ENCODE results near the gene SLC30A3.
A peak's percentile ranks its signal among the peaks of the same experiment; 100 is the strongest.

Gene SLC30A3

GRCh38 chr2:27298391-27299080 lies 35.7 kb upstream of the SLC30A3 start:
- H3K27ac Mint-ChIP-seq = no peak overlapping the region
- DNase-seq = no peak
- no peaks in the 10 kb centered on the region for H3K36me3 Mint-ChIP-seq
- peaks cover 33% of the 10 kb centered on the region for H3K27me3 Mint-ChIP-seq
- no peaks in the 10 kb centered on the region for H3K9me3 Mint-ChIP-seq
- CTCF ChIA-PET = interaction anchor here (0.6 to 0.8 kb wide), 2 partner anchors 14 to 199 kb away, joined by 3 read pairs; no protein-coding TSS in a partner anchor
- H3K4me1 Mint-ChIP-seq = peaks cover 4% of the 10 kb centered on the region
- no peak overlapping the region for H3K4me3 Mint-ChIP-seq

GRCh38 chr2:27297195-27297594 lies 34.3 kb upstream of the SLC30A3 start:
- Mint-ChIP-seq H3K4me3 (no peak overlapping the region), H3K36me3 (no peaks in the 10 kb centered on the region), H3K9me3 (no peaks in the 10 kb centered on the region), H3K27ac (no peak overlapping the region), H3K4me1 (no peaks in the 10 kb centered on the region), H3K27me3 (peaks cover 39% of the 10 kb centered on the region)
- CTCF ChIA-PET = interaction anchor here (0.9 kb wide), 1 partner anchor 386 kb away, joined by 3 read pairs; no protein-coding TSS in a partner anchor
- DNase-seq = no peak

- no peak for DNase-seq
- no peaks in the 10 kb centered on the region for H3K36me3 Mint-ChIP-seq
- H3K27ac Mint-ChIP-seq = no peak overlapping the region
- no peaks in the 10 kb centered on the region for H3K4me1 Mint-ChIP-seq
- H3K4me3 Mint-ChIP-seq = no peak overlapping the region
- no peaks in the 10 kb centered on the region for H3K9me3 Mint-ChIP-seq
- H3K27me3 Mint-ChIP-seq = peaks cover 43% of the 10 kb centered on the region
- CTCF ChIA-PET = interaction anchor here (0.9 kb wide), 1 partner anchor 387 kb away, joined by 3 read pairs; no protein-coding TSS in a partner anchor
Observed at GRCh38 chr2:27296481-27296880, 33.6 kb upstream of the SLC30A3 start.

- Mint-ChIP-seq H3K4me1 (no peaks in the 10 kb centered on the region), H3K36me3 (no peaks in the 10 kb centered on the region)
- CTCF ChIA-PET = interaction anchor here (1.6 kb wide), 1 partner anchor 8 kb away, joined by 6 read pairs; no protein-coding TSS in a partner anchor
Observed at GRCh38 chr2:27294928-27295327, 32.1 kb upstream of the SLC30A3 start.

DNA sequence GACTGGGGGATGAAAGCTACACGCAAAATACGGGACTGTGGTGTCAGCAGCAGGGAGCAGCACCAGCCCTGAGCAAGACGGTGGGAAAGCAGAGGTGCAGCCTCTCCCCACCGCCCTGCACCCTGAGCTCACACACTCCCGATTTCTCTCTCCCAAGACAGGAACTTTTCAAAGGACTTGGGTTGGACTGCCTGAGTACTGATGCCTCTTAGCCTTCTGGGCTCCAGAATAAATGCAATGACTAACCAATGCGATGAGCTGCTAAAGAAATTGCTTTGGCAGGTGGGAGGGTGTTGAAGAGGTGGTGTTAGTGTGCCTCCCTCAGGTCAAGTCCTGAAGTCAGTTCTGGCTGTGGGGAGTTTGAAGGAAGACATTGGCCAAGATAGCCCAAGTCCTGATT lies 29.0 kb upstream of the SLC30A3 start:
- DNase-seq = no peak
- Mint-ChIP-seq H3K36me3 (no peaks in the 10 kb centered on the region), H3K9me3 (no peaks in the 10 kb centered on the region), H3K27ac (no peak overlapping the region), H3K27me3 (peaks cover 39% of the 10 kb centered on the region), H3K4me3 (no peak overlapping the region), H3K4me1 (no peaks in the 10 kb centered on the region)
- CTCF ChIA-PET = interaction anchor here (1.5 to 2.9 kb wide), 2 partner anchors 11 kb away, joined by 11 read pairs; no protein-coding TSS in a partner anchor

More at GRCh38 chr2:27294928-27295327, 32.1 kb upstream of the SLC30A3 start:
- no peak for DNase-seq
- Mint-ChIP-seq H3K27me3 (peaks cover 44% of the 10 kb centered on the region), H3K9me3 (no peaks in the 10 kb centered on the region), H3K4me3 (no peak overlapping the region), H3K27ac (no peak overlapping the region)

- Mint-ChIP-seq H3K27me3 (peaks cover 42% of the 10 kb centered on the region), H3K27ac (no peak overlapping the region), H3K9me3 (no peaks in the 10 kb centered on the region), H3K36me3 (no peaks in the 10 kb centered on the region), H3K4me1 (no peaks in the 10 kb centered on the region), H3K4me3 (no peak overlapping the region)
- CTCF ChIA-PET = interaction anchor here (1.0 kb wide), 2 partner anchors 11 to 336 kb away, joined by 3 read pairs; no protein-coding TSS in a partner anchor
- no peak for DNase-seq
Observed at GRCh38 chr2:27290549-27290948, 27.7 kb upstream of the SLC30A3 start.

DNA sequence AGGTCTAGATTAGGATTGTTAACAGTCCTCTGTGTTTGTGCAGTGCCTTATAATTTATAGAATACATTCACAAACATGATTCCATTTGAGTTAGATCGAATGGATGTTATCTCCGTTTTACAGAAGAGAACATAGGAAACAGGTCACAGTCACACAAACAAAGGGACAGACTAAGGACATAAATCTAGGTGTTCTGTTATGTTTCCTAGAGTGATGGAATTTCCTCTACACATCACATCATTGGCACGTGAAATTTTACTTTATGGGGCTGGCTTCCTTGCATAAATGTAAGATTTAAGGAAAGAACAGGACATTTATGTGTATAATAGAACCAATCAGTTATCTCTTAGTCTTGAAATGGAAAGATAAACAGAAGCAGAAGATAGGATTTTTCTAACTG lies 25.8 kb upstream of the SLC30A3 start:
- no peak overlapping the region for H3K4me3 Mint-ChIP-seq
- H3K4me1 Mint-ChIP-seq = no peaks in the 10 kb centered on the region
- CTCF ChIA-PET = interaction anchor here (1.1 kb wide), 2 partner anchors 14 to 18 kb away, joined by 3 to 10 read pairs; no protein-coding TSS in a partner anchor
- peaks cover 47% of the 10 kb centered on the region for H3K27me3 Mint-ChIP-seq
- DNase-seq = no peak
- no peak overlapping the region for H3K27ac Mint-ChIP-seq
- H3K36me3 Mint-ChIP-seq = no peaks in the 10 kb centered on the region
- H3K9me3 Mint-ChIP-seq = no peaks in the 10 kb centered on the region

- Mint-ChIP-seq H3K4me3 (no peak overlapping the region), H3K36me3 (no peaks in the 10 kb centered on the region), H3K9me3 (no peaks in the 10 kb centered on the region), H3K27me3 (peaks cover 55% of the 10 kb centered on the region), H3K4me1 (no peaks in the 10 kb centered on the region), H3K27ac (no peak overlapping the region)
- CTCF ChIA-PET = no interaction called here
- DNase-seq = no peak
Observed at GRCh38 chr2:27285481-27285880, 22.6 kb upstream of the SLC30A3 start.

GRCh38 chr2:27284996-27285395 lies 22.1 kb upstream of the SLC30A3 start:
- H3K4me1 Mint-ChIP-seq = peaks cover 1% of the 10 kb centered on the region
- no peaks in the 10 kb centered on the region for H3K36me3 Mint-ChIP-seq
- H3K27ac Mint-ChIP-seq = no peak overlapping the region
- no peak for DNase-seq
- CTCF ChIA-PET = interaction anchor here (0.7 kb wide), 1 partner anchor 13 kb away, joined by 3 read pairs; no protein-coding TSS in a partner anchor
- H3K4me3 Mint-ChIP-seq = no peak overlapping the region
- H3K27me3 Mint-ChIP-seq = peaks cover 55% of the 10 kb centered on the region
- no peaks in the 10 kb centered on the region for H3K9me3 Mint-ChIP-seq

DNA sequence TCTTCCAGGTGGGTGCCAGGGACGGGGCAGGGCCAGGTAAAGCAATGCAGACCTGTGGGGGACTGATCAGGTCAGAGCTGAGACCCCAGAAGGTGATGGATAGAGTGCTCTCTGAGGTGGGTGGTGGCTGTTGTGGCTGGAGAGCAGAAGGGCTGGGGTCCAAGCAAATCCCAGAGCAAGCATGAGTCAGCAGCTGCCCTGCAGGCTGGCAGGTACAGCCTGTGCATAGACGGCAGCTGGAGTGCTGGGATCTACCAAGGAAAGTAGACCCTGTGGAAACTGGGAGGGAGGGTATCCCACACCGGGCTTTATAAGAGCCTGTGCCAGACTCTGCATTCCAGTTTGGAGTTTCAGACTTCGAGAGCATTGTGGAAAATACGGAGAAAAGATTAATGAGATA lies 20.0 kb upstream of the SLC30A3 start:
- H3K4me1 Mint-ChIP-seq = peaks cover 4% of the 10 kb centered on the region
- H3K9me3 Mint-ChIP-seq = no peaks in the 10 kb centered on the region
- no peak overlapping the region for H3K4me3 Mint-ChIP-seq

GRCh38 chr2:27281855-27282559 lies 19.2 kb upstream of the SLC30A3 start, which contains the start of gene TRIM54:
TSS of gene TRIM54 (plus strand) at chr2:27282429. CDS start at chr2:27282732, 303 bp downstream.
- no peak for DNase-seq
- Mint-ChIP-seq H3K36me3 (no peaks in the 10 kb centered on the region), H3K27me3 (peaks cover 54% of the 10 kb centered on the region), H3K27ac (peak within 1 kb of the TSS; percentile 47), H3K4me3 (no peak within 1 kb of the TSS), H3K9me3 (no peaks in the 10 kb centered on the region), H3K4me1 (peaks cover 4% of the 10 kb centered on the region)
- CTCF ChIA-PET = interaction anchor here (0.8 to 5.2 kb wide), 9 partner anchors 9 to 320 kb away, joined by 3 to 42 read pairs (median 6); no protein-coding TSS in a partner anchor

More for the DNA sequence above, 20.0 kb upstream of the SLC30A3 start:
- CTCF ChIA-PET = interaction anchor here (1.0 to 5.1 kb wide), 5 partner anchors 10 to 195 kb away, joined by 3 to 42 read pairs (median 6); no protein-coding TSS in a partner anchor
- H3K36me3 Mint-ChIP-seq = no peaks in the 10 kb centered on the region
- no peak overlapping the region for H3K27ac Mint-ChIP-seq
- peaks cover 57% of the 10 kb centered on the region for H3K27me3 Mint-ChIP-seq
- no peak for DNase-seq

DNA sequence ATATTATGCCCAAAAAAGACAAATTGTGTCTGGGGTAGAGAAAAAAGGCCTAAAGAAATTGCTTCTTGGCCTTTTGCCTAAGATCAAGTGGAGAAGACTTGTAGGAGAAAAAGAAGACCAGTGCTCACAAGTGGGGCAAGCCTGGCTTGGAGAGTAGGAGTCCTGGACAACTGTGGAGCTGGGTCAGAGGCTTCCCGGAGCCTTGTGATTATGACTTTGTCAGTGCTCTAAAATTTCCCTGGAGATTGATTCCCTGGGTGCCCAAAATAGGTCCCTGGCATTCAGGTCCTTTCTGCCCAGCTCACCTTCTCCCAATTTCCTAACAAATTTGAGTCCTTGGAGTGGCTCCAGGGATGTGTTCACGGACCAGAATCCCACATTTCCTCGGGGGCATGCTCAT lies 18.6 kb upstream of the SLC30A3 start:
- no peak for DNase-seq
- Mint-ChIP-seq H3K4me3 (no peak overlapping the region), H3K9me3 (no peaks in the 10 kb centered on the region), H3K27me3 (peaks cover 51% of the 10 kb centered on the region), H3K27ac (no peak overlapping the region), H3K36me3 (no peaks in the 10 kb centered on the region), H3K4me1 (peaks cover 4% of the 10 kb centered on the region)
- CTCF ChIA-PET = interaction anchor here (0.8 to 5.2 kb wide), 7 partner anchors 11 to 319 kb away, joined by 3 to 42 read pairs (median 14); no protein-coding TSS in a partner anchor

DNA sequence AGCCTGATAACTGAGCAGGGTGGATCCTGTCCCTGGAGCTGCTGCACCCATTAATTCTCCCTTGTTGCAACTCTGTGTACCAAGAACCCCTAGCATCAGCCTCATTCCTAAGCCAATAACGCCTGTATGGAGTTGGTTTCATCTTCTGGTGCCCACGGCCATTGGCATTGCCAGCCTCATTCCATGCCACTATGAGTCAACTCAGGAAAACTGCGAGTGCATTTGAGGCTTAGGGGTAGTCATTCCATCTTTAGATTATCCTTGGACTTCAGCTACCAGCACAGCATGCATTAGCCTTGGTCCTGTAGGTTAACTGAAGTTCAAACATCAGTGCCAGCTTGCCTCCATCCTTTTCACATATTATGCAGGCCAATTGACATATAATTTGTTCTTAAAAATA lies 18.0 kb upstream of the SLC30A3 start:
- H3K27me3 Mint-ChIP-seq = peaks cover 55% of the 10 kb centered on the region
- H3K9me3 Mint-ChIP-seq = no peaks in the 10 kb centered on the region
- H3K27ac Mint-ChIP-seq = no peak overlapping the region
- no peaks in the 10 kb centered on the region for H3K36me3 Mint-ChIP-seq
- H3K4me1 Mint-ChIP-seq = peaks cover 4% of the 10 kb centered on the region
- CTCF ChIA-PET = interaction anchor here (1.1 to 5.2 kb wide), 8 partner anchors 10 to 319 kb away, joined by 5 to 42 read pairs (median 16); partner anchors contain the start of gene SLC30A3
- no peak for DNase-seq
- H3K4me3 Mint-ChIP-seq = no peak overlapping the region

DNA sequence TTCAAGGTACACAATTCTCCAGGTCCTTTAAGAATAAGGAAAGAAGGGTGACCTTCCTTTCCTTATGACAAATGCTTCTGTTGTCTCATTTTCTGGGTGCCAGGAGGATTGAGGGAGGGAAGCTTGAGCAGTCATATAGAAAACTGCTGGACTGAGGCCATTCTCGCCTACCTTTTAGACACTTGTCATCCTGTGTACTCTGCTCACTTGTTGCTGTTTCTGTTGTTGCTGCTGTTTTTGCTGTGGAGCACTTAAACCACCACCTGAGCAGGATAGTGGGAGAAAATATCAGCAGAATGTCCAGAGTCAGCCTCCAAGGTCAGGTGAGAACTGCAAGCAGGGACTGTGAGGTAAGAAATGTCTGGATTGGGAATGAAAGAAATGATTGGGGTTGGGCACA lies 15.2 kb upstream of the SLC30A3 start:
- Mint-ChIP-seq H3K4me3 (no peak overlapping the region), H3K4me1 (peaks cover 6% of the 10 kb centered on the region), H3K9me3 (no peaks in the 10 kb centered on the region), H3K27ac (no peak overlapping the region), H3K27me3 (peaks cover 57% of the 10 kb centered on the region), H3K36me3 (no peaks in the 10 kb centered on the region)
- CTCF ChIA-PET = interaction anchor here (5.1 to 5.2 kb wide), 2 partner anchors 28 to 178 kb away, joined by 28 to 42 read pairs; no protein-coding TSS in a partner anchor
- DNase-seq = no peak

All from activated naive CD4-positive, alpha-beta T cell treated with anti-CD3 and anti-CD28 coated beads, Interleukin-2, amount 10 ng/mL, durations not matched to agents 7 days and 5 days (primary cell).